ENCODE results near the gene FADS3.

The FADS3 gene

GRCh38 chr11:61891331-61892084, at the start of gene FADS3:
FADS3 (minus strand) TSS chr11:61891545; CDS start chr11:61891381, 164 bp downstream.
- Histone ChIP-seq H3F3A (ENCODE audit: insufficient read depth, low read length) (no peaks in the 10 kb centered on the region), H3K4me3 (ENCODE audit: low read depth, low read length, poor library complexity, severe bottlenecking) (peak within 1 kb of the TSS; percentile 74), H3K36me3 (ENCODE audit: insufficient read depth, low read length) (no peaks in the 10 kb centered on the region), H3K27ac (ENCODE audit: low read depth, low read length, poor library complexity, severe bottlenecking) (no peak within 1 kb of the TSS), H4K20me1 (ENCODE audit: insufficient read depth, low read length) (no peaks in the 10 kb centered on the region), H3K27me3 (ENCODE audit: insufficient read depth, low read length) (no peaks in the 10 kb centered on the region; the same call in 1 of the 2 replicates), H3K4me1 (ENCODE audit: insufficient read depth, low read length, severe bottlenecking) (peaks cover 19% of the 10 kb centered on the region), H3K4me2 (ENCODE audit: low read length) (peak within 1 kb of the TSS; percentile 86), H2AFZ (ENCODE audit: low read length) (no peak within 1 kb of the TSS), H3K9me3 (ENCODE audit: low read length) (no peaks in the 10 kb centered on the region), H3K9ac (ENCODE audit: low read length) (peak within 1 kb of the TSS; percentile 69), H3K79me2 (ENCODE audit: insufficient read depth, low read length) (no peaks in the 10 kb centered on the region), H3K9me2 (ENCODE audit: low read depth, low read length) (no peaks in the 10 kb centered on the region)
- TF ChIP-seq EZH2 (IDR thresholded peaks at IDR 0.05; ENCODE audit: borderline replicate concordance, low read length) (no peak), CTCF (IDR thresholded peaks at IDR 0.05; ENCODE audit: low read length) (peak; percentile 15; the same call in 1 of the 2 replicates)

GRCh38 chr11:61940466-61940865, 49.1 kb upstream of the FADS3 start:
- H3K79me2 ChIP-seq (ENCODE audit: insufficient read depth, low read length): no peaks in the 10 kb centered on the region
- no peaks in the 10 kb centered on the region for H3K27me3 ChIP-seq (ENCODE audit: insufficient read depth, low read length)
- H3K27ac ChIP-seq (ENCODE audit: low read depth, low read length, poor library complexity, severe bottlenecking): no peak overlapping the region
- no peak overlapping the region for H3K9ac ChIP-seq (ENCODE audit: low read length)
- H3K4me3 ChIP-seq (ENCODE audit: low read depth, low read length, poor library complexity, severe bottlenecking): no peak overlapping the region
- H3K36me3 ChIP-seq (ENCODE audit: insufficient read depth, low read length): no peaks in the 10 kb centered on the region; the same call in 1 of the 2 replicates
- no peak overlapping the region for H3K4me2 ChIP-seq (ENCODE audit: low read length)
- no peaks in the 10 kb centered on the region for H3K4me1 ChIP-seq (ENCODE audit: insufficient read depth, low read length, severe bottlenecking)
- H3K9me3 ChIP-seq (ENCODE audit: low read length): peaks cover 4% of the 10 kb centered on the region; the same call in 1 of the 2 replicates
- no peaks in the 10 kb centered on the region for H3F3A ChIP-seq (ENCODE audit: insufficient read depth, low read length)
- no peaks in the 10 kb centered on the region for H4K20me1 ChIP-seq (ENCODE audit: insufficient read depth, low read length)
- no peaks in the 10 kb centered on the region for H3K9me2 ChIP-seq (ENCODE audit: low read depth, low read length)
- H2AFZ ChIP-seq (ENCODE audit: low read length): no peak overlapping the region
- TF ChIP-seq CTCF (IDR thresholded peaks at IDR 0.05; ENCODE audit: low read length) (no peak), EZH2 (IDR thresholded peaks at IDR 0.05; ENCODE audit: borderline replicate concordance, low read length) (no peak)

- Histone ChIP-seq H3K4me2 (ENCODE audit: low read length) (no peak overlapping the region), H3F3A (ENCODE audit: insufficient read depth, low read length) (no peaks in the 10 kb centered on the region), H3K9ac (ENCODE audit: low read length) (no peak overlapping the region), H3K4me3 (ENCODE audit: low read depth, low read length, poor library complexity, severe bottlenecking) (no peak overlapping the region), H3K9me3 (ENCODE audit: low read length) (peaks cover 6% of the 10 kb centered on the region; the same call in 1 of the 2 replicates), H4K20me1 (ENCODE audit: insufficient read depth, low read length) (no peaks in the 10 kb centered on the region), H3K36me3 (ENCODE audit: insufficient read depth, low read length) (no peaks in the 10 kb centered on the region; the same call in 1 of the 2 replicates), H3K9me2 (ENCODE audit: low read depth, low read length) (no peaks in the 10 kb centered on the region), H3K79me2 (ENCODE audit: insufficient read depth, low read length) (no peaks in the 10 kb centered on the region), H3K27me3 (ENCODE audit: insufficient read depth, low read length) (no peaks in the 10 kb centered on the region; the same call in 1 of the 2 replicates), H3K4me1 (ENCODE audit: insufficient read depth, low read length, severe bottlenecking) (no peaks in the 10 kb centered on the region), H3K27ac (ENCODE audit: low read depth, low read length, poor library complexity, severe bottlenecking) (no peak overlapping the region), H2AFZ (ENCODE audit: low read length) (no peak overlapping the region)
- no peak for TF ChIP-seq EZH2 (IDR thresholded peaks at IDR 0.05; ENCODE audit: borderline replicate concordance, low read length)
- no peak for TF ChIP-seq CTCF (IDR thresholded peaks at IDR 0.05; ENCODE audit: low read length)
These were observed 44.5 kb upstream of the FADS3 start for GRCh38 chr11:61935861-61936260.
